Measurements from ENCODE around the gene HOXA6. TPM values are rescaled to one million over a fixed set of nuclear protein-coding genes. Genes with fewer than 3 reads are reported as not detected.

HOXA6 gene
- total RNA-seq, 1 donor from 2014 or later, result 6.5 TPM

DNA sequence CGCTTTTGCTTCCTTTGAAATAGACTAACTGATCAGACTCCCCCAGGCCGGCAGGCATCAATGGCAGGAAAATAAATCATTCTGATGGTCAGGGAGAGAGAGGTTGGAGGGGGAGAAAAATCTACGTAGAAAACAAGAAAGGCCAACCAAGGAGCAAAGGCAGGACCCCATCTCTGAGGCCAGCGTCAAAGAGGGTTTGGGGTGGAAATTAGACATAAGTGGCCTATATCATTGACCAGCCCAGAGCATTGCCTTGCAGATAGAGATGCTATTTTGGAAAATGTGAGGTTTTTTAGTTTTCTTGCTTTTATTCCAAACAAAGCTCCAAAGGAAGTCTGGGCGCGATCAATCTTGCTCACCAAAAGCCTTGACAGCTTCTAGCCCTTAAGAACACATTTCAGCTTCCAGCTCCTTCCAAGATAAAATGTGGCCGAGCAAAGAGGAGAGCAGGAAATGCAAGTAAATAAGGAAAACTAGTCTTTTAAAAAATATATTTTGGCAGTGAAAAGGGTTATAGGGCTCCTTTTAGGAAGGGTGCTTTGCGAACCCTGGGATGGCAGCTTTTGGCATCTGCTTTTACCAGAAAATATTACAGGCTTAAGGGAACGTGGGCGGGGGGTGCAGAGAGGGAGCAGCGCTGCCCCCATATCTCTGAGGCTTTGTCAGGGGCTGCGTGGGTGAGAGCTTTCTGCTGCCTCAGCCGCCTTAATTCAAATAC, 43.1 kb downstream of the HOXA6 start:
- Histone ChIP-seq H3K27me3 (peaks cover 26% of the 10 kb centered on the region), H3K27ac (peak overlapping the region; percentile 91), H3K4me3 (peak overlapping the region; percentile 91), H3K4me1 (peaks cover 26% of the 10 kb centered on the region), H3K36me3 (no peaks in the 10 kb centered on the region), H3K9me3 (no peaks in the 10 kb centered on the region)
- no peak for ATAC-seq
- DNase-seq, result no peak
- intact Hi-C loops (cut with DNase I), result loop anchor here (10.0 kb wide), 1 partner anchor 250 kb away; no protein-coding TSS in a partner anchor
- TF ChIP-seq, protein P1, sequence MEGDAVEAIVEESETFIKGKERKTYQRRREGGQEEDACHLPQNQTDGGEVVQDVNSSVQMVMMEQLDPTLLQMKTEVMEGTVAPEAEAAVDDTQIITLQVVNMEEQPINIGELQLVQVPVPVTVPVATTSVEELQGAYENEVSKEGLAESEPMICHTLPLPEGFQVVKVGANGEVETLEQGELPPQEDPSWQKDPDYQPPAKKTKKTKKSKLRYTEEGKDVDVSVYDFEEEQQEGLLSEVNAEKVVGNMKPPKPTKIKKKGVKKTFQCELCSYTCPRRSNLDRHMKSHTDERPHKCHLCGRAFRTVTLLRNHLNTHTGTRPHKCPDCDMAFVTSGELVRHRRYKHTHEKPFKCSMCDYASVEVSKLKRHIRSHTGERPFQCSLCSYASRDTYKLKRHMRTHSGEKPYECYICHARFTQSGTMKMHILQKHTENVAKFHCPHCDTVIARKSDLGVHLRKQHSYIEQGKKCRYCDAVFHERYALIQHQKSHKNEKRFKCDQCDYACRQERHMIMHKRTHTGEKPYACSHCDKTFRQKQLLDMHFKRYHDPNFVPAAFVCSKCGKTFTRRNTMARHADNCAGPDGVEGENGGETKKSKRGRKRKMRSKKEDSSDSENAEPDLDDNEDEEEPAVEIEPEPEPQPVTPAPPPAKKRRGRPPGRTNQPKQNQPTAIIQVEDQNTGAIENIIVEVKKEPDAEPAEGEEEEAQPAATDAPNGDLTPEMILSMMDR (IDR thresholded peaks at IDR 0.05), result no peak

DNA sequence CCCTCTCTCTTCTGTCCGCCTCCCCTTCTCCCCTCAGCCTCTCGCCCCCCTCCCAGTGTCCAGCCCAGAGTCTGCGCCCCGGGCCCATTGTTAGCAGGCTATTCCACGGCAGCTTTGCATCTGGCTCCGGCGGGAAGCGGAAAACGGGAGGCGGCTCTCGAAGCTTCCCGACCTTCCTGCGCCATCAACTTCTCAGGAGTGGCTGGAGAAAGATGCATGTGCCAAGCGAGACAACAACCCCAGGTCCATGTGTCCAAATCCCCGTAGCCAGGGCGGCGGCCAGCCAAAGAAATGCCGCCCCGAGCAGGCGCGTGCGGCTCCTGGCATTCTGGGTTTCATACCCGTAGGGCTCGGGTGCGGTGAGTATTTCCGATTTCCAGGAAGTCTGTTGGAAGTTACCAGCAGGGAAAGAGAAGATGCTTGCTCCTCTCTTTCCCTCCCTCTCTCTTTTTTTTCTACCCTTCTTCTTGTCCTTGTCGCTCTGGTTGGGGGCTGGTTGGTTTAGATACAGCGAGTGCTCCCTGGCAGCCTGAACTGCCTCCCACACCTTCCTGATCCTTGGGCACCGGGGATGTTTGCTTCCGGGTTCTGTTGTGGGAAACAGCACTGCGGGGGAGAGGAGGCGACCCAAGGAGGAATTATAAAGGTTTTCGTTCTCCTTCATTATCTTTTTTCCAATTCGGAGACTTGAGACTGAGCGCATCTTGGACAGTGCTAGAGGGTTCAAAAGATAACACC, 43.9 kb downstream of the HOXA6 start:
- peaks cover 26% of the 10 kb centered on the region for H3K27me3 ChIP-seq

DNA sequence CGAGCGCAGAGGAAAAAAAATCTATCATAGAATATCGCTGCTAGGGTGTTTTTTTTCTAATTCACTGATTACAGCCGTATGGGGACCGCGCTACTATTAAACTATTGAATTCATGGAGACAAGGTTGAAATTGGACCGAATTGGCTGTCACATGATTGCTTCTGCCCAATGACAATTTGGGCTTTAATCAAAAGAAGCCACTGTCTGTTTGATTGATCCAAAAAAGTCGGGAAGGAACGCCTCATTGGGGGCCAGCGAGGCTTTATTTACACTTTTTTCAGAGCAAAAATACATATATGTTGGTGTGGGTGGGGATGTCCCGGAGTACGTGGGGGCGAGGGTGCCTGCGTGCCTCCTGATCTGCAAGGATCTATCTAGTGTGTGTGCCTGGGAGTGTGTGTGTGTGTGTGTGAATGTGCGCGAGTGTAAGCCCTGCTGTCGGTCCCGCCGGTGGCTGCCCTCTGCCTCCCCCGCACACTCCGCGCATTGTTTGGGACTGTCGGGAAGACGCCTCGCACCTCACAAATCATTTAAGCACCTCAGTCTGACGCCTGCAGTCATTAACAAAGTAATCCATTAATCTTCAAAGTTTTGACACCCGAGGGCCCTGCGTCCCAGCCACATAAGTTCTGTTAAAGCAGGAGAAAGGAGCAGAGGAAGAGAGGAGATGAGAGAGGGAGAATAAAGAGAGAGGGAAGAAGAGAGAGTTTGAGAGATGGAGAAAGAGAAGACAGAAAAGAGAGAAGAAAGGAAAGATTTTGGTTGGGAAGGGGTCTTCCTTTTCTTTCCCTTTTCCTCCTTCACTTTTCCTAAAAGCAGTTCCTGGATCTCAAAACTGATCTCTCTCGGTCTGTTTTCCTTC, 44.8 kb downstream of the HOXA6 start, which contains the start of gene HOXA2:
Gene HOXA2, minus strand, starts transcription at position 103 of the 862 bp plus-strand sequence. CDS start 183 bp downstream, outside the sequence.
- Histone ChIP-seq H3K4me1 (peaks cover 17% of the 10 kb centered on the region), H3K36me3 (no peaks in the 10 kb centered on the region), H3K27me3 (peaks cover 26% of the 10 kb centered on the region), H3K9me3 (no peaks in the 10 kb centered on the region), H3K27ac (peak within 1 kb of the TSS; percentile 91), H3K4me3 (peak within 1 kb of the TSS; percentile 91)
- peak; percentile 56 for ATAC-seq
- TF ChIP-seq, protein P1 (IDR thresholded peaks at IDR 0.05), result no peak
- intact Hi-C loops (cut with DNase I), result loop anchor here (10.0 kb wide), 1 partner anchor 248 kb away; no protein-coding TSS in a partner anchor
- no peak for DNase-seq

More for the DNA sequence above, 43.9 kb downstream of the HOXA6 start:
- Histone ChIP-seq H3K36me3 (no peaks in the 10 kb centered on the region), H3K4me1 (peaks cover 17% of the 10 kb centered on the region), H3K27ac (peak overlapping the region; percentile 91), H3K4me3 (peak overlapping the region; percentile 91), H3K9me3 (no peaks in the 10 kb centered on the region)
- DNase-seq (no peak), ATAC-seq (no peak)
- TF ChIP-seq, protein P1 (IDR thresholded peaks at IDR 0.05), result no peak
- intact Hi-C loops (cut with DNase I), result loop anchor here (10.0 kb wide), 1 partner anchor 249 kb away; no protein-coding TSS in a partner anchor

DNA sequence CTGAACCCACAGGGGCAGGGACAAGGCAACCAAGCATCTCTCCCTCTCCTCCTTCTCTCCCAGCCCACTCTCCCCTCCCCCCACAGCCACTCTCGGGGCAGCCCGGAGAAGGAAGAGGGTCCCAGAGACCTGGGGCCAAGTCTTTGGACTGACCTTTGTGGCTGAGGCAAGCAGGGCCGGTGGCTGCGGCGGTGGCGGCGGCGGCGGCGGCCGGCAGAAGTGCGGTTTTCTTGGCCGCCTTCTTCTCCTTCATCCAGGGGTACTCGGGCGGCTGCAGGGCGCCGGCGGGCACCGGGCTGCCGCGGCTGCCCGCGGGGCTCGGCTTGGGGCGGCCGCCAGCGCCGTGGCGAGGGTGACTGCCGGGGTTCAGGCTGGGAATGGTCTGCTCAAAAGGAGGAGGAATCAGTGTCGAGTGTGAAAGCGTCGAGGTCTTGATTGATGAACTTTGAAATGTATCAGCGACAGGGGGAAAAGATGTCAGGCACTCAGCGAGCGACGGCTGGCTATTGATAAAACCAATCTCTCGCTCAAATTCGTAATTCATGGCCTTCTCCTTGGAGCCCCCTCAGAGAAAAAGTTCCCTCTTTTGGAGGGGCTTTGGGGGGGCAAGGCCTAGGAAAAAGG, 45.5 kb downstream of the HOXA6 start:
- intact Hi-C loops (cut with DNase I), result loop anchor here (10.0 kb wide), 1 partner anchor 247 kb away; no protein-coding TSS in a partner anchor
- H3K27ac ChIP-seq, result peak overlapping the region; percentile 91
- DNase-seq, result no peak
- no peaks in the 10 kb centered on the region for H3K36me3 ChIP-seq
- H3K27me3 ChIP-seq, result peaks cover 26% of the 10 kb centered on the region
- peaks cover 17% of the 10 kb centered on the region for H3K4me1 ChIP-seq
- H3K4me3 ChIP-seq, result peak overlapping the region; percentile 91
- TF ChIP-seq, protein P1 (IDR thresholded peaks at IDR 0.05), result no peak
- no peak for ATAC-seq
- no peaks in the 10 kb centered on the region for H3K9me3 ChIP-seq
